Colonic mucosa (tissue), 4 donors: Measurements from ENCODE around the gene ABCC8. TPM values are rescaled to one million over a fixed set of nuclear protein-coding genes. Genes with fewer than 3 reads are reported as not detected.

Experiments
- DNase-seq: peaks from one replicate; pipeline ENCODE4 v3.0.0-alpha.2; 2020
- H3K27ac ChIP-seq: fragments of 200-600 bp; one replicate; pipeline ENCODE4 v1.8.0; 2021
- H3K27me3 ChIP-seq: fragments of 200-600 bp; one replicate; pipeline ENCODE4 v1.8.0; 2021
- H3K36me3 ChIP-seq: fragments of 200-600 bp; one replicate; pipeline ENCODE4 v1.8.0; 2021
- H3K4me1 ChIP-seq: fragments of 200-600 bp; one replicate; pipeline ENCODE4 v1.8.0; 2021; ENCODE audit warnings: mild to moderate bottlenecking
- H3K4me3 ChIP-seq: fragments of 200-600 bp; one replicate; pipeline ENCODE4 v1.8.0; 2021
- H3K9ac ChIP-seq, 2 donors: one replicate each; pipeline ENCODE4 v1.7.0; 2013; ENCODE audit warnings: control low read depth in 2 of 2, low read depth in 2 of 2, low read length in 2 of 2
- H3K9me3 ChIP-seq: fragments of 200-600 bp; one replicate; pipeline ENCODE4 v1.8.0; 2021
- intact Hi-C: fragments of 100-400 bp; cut with DNase I; formaldehyde crosslinking; loops from one replicate; pipeline ENCODE4 v1.14.1; 2022
- total RNA-seq, 2 donors: library from RNA; stranded (reverse); fragmentation: NEBNext Ultra II Directional in 1 of 2; extraction: Animal tissue kit (Norgen Biotek cat#: 25700) in 1 of 2; gene quantifications; one replicate each; pipeline ENCODE4 v1.2.1, GENCODE V29; 2021
- TF ChIP-seq, protein P1 (sequence below): fragments of 200-600 bp; IDR thresholded peaks from one replicate; pipeline ENCODE4 v1.8.0; 2022; ENCODE audit warnings: antibody characterized with exemption, mild to moderate bottlenecking
- donor health status: healthy.
- donor health status: DM: no; HTN: no; CAD: no.
- donor health status: DM: no; HTN: no; CAD: no.

The ABCC8 gene
- total RNA-seq, 2 donors from 2014 or later = 2.1 to 4.7 TPM

DNA sequence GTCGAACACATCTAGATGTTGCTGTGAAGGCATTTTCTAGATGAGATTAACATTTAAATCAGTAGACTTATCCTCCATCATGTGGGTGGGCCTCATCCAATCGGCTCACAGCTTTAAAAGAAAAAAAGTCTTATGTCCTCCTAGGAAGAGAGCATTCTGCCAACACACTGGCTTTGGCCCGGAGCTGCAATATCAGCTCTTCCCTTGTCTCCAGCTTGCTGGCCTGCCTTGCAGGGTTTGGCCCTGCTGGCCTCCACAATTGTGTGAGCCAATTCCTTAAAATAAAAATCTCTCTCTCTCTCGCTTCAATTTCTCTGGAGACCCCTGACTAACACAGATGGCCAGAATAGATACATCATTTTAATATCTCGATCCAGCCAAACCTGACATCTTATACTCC is 13.1 kb upstream of the ABCC8 start:
- Histone ChIP-seq H3K4me3 (no peak overlapping the region), H3K9me3 (no peaks in the 10 kb centered on the region), H3K27ac (no peak overlapping the region), H3K4me1 (no peaks in the 10 kb centered on the region), H3K27me3 (no peaks in the 10 kb centered on the region), H3K36me3 (no peaks in the 10 kb centered on the region), H3K9ac (no peak overlapping the region)
- intact Hi-C loops = no loop called here
- no peak for DNase-seq
- TF ChIP-seq, protein P1, sequence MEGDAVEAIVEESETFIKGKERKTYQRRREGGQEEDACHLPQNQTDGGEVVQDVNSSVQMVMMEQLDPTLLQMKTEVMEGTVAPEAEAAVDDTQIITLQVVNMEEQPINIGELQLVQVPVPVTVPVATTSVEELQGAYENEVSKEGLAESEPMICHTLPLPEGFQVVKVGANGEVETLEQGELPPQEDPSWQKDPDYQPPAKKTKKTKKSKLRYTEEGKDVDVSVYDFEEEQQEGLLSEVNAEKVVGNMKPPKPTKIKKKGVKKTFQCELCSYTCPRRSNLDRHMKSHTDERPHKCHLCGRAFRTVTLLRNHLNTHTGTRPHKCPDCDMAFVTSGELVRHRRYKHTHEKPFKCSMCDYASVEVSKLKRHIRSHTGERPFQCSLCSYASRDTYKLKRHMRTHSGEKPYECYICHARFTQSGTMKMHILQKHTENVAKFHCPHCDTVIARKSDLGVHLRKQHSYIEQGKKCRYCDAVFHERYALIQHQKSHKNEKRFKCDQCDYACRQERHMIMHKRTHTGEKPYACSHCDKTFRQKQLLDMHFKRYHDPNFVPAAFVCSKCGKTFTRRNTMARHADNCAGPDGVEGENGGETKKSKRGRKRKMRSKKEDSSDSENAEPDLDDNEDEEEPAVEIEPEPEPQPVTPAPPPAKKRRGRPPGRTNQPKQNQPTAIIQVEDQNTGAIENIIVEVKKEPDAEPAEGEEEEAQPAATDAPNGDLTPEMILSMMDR = no peak

DNA sequence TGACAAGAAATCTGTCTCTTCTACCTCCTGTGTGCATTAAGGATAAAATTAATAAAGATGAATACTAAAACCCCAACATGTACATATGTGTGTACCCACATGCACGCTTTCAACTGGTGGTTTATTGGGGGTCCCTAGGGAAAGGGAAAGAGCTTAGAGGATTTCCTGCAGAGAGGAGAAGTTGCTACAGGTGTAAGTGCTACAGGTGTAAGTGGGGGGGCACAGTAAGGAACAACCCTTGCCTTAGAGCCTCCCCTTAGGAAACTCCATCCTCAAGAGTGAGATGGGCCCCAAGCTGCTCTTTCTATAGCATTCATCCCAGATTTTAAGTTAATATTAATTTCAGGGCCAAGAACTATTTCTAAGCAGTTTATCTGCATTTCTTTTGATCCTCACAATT is 11.9 kb upstream of the ABCC8 start:
- no peaks in the 10 kb centered on the region for H3K27me3 ChIP-seq

GRCh38 chr11:17486646-17487045 is 10.0 kb upstream of the ABCC8 start:
- H3K27ac ChIP-seq = no peak overlapping the region
- H3K4me3 ChIP-seq = no peak overlapping the region
- no peaks in the 10 kb centered on the region for H3K9me3 ChIP-seq
- DNase-seq = no peak
- H3K4me1 ChIP-seq = no peaks in the 10 kb centered on the region
- H3K36me3 ChIP-seq = no peaks in the 10 kb centered on the region
- H3K9ac ChIP-seq = no peak overlapping the region
- no peaks in the 10 kb centered on the region for H3K27me3 ChIP-seq
- intact Hi-C loops = no loop called here
- TF ChIP-seq, protein P1 = no peak

More for the DNA sequence above, 11.9 kb upstream of the ABCC8 start:
- TF ChIP-seq, protein P1 = no peak
- DNase-seq = no peak
- Histone ChIP-seq H3K4me3 (no peak overlapping the region), H3K9me3 (no peaks in the 10 kb centered on the region), H3K36me3 (no peaks in the 10 kb centered on the region), H3K27ac (no peak overlapping the region), H3K4me1 (no peaks in the 10 kb centered on the region), H3K9ac (no peak overlapping the region)
- intact Hi-C loops = no loop called here

- no peak overlapping the region for H3K4me3 ChIP-seq
- H3K4me1 ChIP-seq = no peaks in the 10 kb centered on the region
- TF ChIP-seq, protein P1 = no peak
- no peaks in the 10 kb centered on the region for H3K9me3 ChIP-seq
- no peak overlapping the region for H3K27ac ChIP-seq
- intact Hi-C loops = no loop called here
- DNase-seq = no peak
- H3K27me3 ChIP-seq = peaks cover 6% of the 10 kb centered on the region
- no peak overlapping the region for H3K9ac ChIP-seq
- no peaks in the 10 kb centered on the region for H3K36me3 ChIP-seq
These were observed 6.9 kb upstream of the ABCC8 start for GRCh38 chr11:17483505-17483904.

DNA sequence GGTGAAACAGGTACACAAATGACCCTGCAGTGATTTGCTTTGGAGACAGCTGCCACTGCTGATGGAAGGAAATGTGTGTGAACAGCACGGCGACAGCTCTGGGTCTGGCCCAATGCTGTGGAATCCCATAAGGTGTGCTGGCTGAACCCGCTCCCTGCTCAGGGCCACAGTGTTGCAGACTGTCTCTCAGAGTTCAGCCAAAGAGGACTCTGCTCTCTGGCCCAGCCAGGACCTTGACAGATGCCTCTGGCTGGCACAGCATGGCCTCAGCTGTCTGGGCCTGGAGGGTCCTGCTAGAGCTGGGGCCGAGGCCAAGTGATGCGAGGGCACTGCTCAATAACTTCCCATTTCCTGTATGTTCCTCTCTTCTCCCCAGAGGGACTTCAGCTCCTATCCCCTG is 5.3 kb upstream of the ABCC8 start:
- no peaks in the 10 kb centered on the region for H3K4me1 ChIP-seq
- no peaks in the 10 kb centered on the region for H3K9me3 ChIP-seq
- TF ChIP-seq, protein P1 = no peak
- H3K9ac ChIP-seq = no peak overlapping the region
- no peak for DNase-seq
- intact Hi-C loops = no loop called here
- H3K4me3 ChIP-seq = no peak overlapping the region
- peaks cover 6% of the 10 kb centered on the region for H3K27me3 ChIP-seq
- H3K36me3 ChIP-seq = no peaks in the 10 kb centered on the region
- H3K27ac ChIP-seq = no peak overlapping the region
